SU-DHL-6 (cell line): ENCODE data around the gene ARHGAP26.

Experiments
- H2AFZ ChIP-seq: fragments of 200-600 bp; sonication (generic); 2 replicates; pipeline ENCODE4 v1.6.1; 2014; ENCODE audit warnings: low read depth, mild to moderate bottlenecking, moderate library complexity, mixed read lengths, antibody characterized with exemption, low read length; ENCODE audit not compliant: severe bottlenecking
- H3F3A ChIP-seq: fragments of 200-600 bp; shearing (Covaris generic); 2 replicates; pipeline ENCODE4 v1.6.0; 2016; ENCODE audit warnings: antibody characterized with exemption, mild to moderate bottlenecking; ENCODE audit not compliant: insufficient read depth
- H3K27ac ChIP-seq: fragments of 200-600 bp; sonication (generic); 2 replicates; pipeline ENCODE4 v1.5.1; 2016; ENCODE audit warnings: low read depth, mild to moderate bottlenecking, low read length, moderate library complexity, mixed read lengths
- H3K27me3 ChIP-seq: fragments of 200-600 bp; sonication (generic), shearing (Covaris generic); 2 replicates; pipeline ENCODE4 v1.6.0; 2014; ENCODE audit warnings: mild to moderate bottlenecking, low read length
- H3K36me3 ChIP-seq: fragments of 200-600 bp; sonication (generic); 2 replicates; pipeline ENCODE4 v1.6.1; 2014; ENCODE audit warnings: mild to moderate bottlenecking, low read length, mixed read lengths
- H3K4me2 ChIP-seq: fragments of 300-600, 200-600 bp; shearing (Covaris generic), sonication (generic); 2 replicates; pipeline ENCODE4 v1.6.0; 2014; ENCODE audit warnings: low read length, low read depth, mild to moderate bottlenecking; ENCODE audit not compliant: poor library complexity, severe bottlenecking
- H3K4me3 ChIP-seq: fragments of 200-600 bp; sonication (generic); 2 replicates; pipeline ENCODE4 v1.5.1; 2014; ENCODE audit warnings: antibody characterized with exemption, low read length, mild to moderate bottlenecking, mixed read lengths; ENCODE audit not compliant: insufficient read depth, poor library complexity, severe bottlenecking
- H3K79me2 ChIP-seq: fragments of 200-600 bp; sonication (generic); 2 replicates; pipeline ENCODE4 v1.6.1; 2014; ENCODE audit warnings: mild to moderate bottlenecking, low read length, moderate library complexity; ENCODE audit not compliant: insufficient read depth
- H3K9ac ChIP-seq: fragments of 200-600 bp; sonication (generic); 2 replicates; pipeline ENCODE4 v1.7.0; 2014; ENCODE audit warnings: mild to moderate bottlenecking, low read length
- H3K9me2 ChIP-seq: fragments of 200-600 bp; sonication (generic); replicated peaks from 2 replicates; pipeline ENCODE4 v1.6.1; 2014; ENCODE audit warnings: low read length; ENCODE audit not compliant: insufficient read depth
- H3K9me3 ChIP-seq: fragments of 200-600 bp; sonication (generic); 2 replicates; pipeline ENCODE4 v1.6.1; 2014; ENCODE audit warnings: low read length, mixed read lengths; ENCODE audit not compliant: insufficient read depth
- H4K20me1 ChIP-seq: fragments of 200-600 bp; sonication (generic); 2 replicates; pipeline ENCODE4 v1.6.1; 2014; ENCODE audit warnings: low read depth, mild to moderate bottlenecking, antibody characterized with exemption, low read length, moderate library complexity, mixed read lengths
- CTCF ChIP-seq: fragments of 200-600 bp; sonication (generic); IDR thresholded peaks from one replicate; pipeline ENCODE4 v1.5.1; 2017; ENCODE audit warnings: antibody characterized with exemption, mild to moderate bottlenecking, low read length, moderate library complexity; ENCODE audit not compliant: insufficient read depth, poor library complexity, severe bottlenecking
- EZH2phosphoT487 ChIP-seq: fragments of 200-600 bp; sonication (generic), shearing (Covaris generic); conservative IDR thresholded peaks from 2 replicates; pipeline ENCODE4 v1.6.1; 2018; ENCODE audit warnings: mild to moderate bottlenecking, antibody characterized with exemption, low read length, moderate library complexity, mixed read lengths

ARHGAP26 gene

GRCh38 chr5:142826093-142826492 is 55.9 kb downstream of the ARHGAP26 start:
- no peaks in the 10 kb centered on the region for H4K20me1 ChIP-seq
- no peaks in the 10 kb centered on the region for H3K79me2 ChIP-seq
- no peak for TF ChIP-seq EZH2phosphoT487
- TF ChIP-seq CTCF = no peak
- no peaks in the 10 kb centered on the region for H3K9me2 ChIP-seq
- H3K27me3 ChIP-seq = no peaks in the 10 kb centered on the region
- H2AFZ ChIP-seq = no peak overlapping the region
- no peak overlapping the region for H3K4me3 ChIP-seq
- H3K36me3 ChIP-seq = no peaks in the 10 kb centered on the region
- no peaks in the 10 kb centered on the region for H3K9me3 ChIP-seq
- H3K9ac ChIP-seq = no peak overlapping the region
- no peak overlapping the region for H3K4me2 ChIP-seq
- no peak overlapping the region for H3K27ac ChIP-seq
- no peaks in the 10 kb centered on the region for H3F3A ChIP-seq

GRCh38 chr5:142826741-142827492 is 56.7 kb downstream of the ARHGAP26 start:
- Histone ChIP-seq H3K27ac (no peak overlapping the region), H3K27me3 (no peaks in the 10 kb centered on the region), H3K36me3 (no peaks in the 10 kb centered on the region), H3F3A (no peaks in the 10 kb centered on the region), H3K4me3 (no peak overlapping the region), H3K9ac (no peak overlapping the region), H4K20me1 (no peaks in the 10 kb centered on the region), H3K9me2 (no peaks in the 10 kb centered on the region), H3K4me2 (no peak overlapping the region), H2AFZ (no peak overlapping the region), H3K9me3 (no peaks in the 10 kb centered on the region), H3K79me2 (no peaks in the 10 kb centered on the region)
- TF ChIP-seq CTCF (no peak), EZH2phosphoT487 (no peak)

GRCh38 chr5:142827934-142828576 is 57.9 kb downstream of the ARHGAP26 start:
- Histone ChIP-seq H3K27me3 (no peaks in the 10 kb centered on the region), H3K4me3 (no peak overlapping the region), H3K9ac (no peak overlapping the region), H3K4me2 (no peak overlapping the region), H2AFZ (no peak overlapping the region), H3K79me2 (no peaks in the 10 kb centered on the region), H3K36me3 (no peaks in the 10 kb centered on the region), H4K20me1 (no peaks in the 10 kb centered on the region), H3K9me2 (no peaks in the 10 kb centered on the region), H3K27ac (no peak overlapping the region), H3K9me3 (no peaks in the 10 kb centered on the region), H3F3A (no peaks in the 10 kb centered on the region)
- TF ChIP-seq EZH2phosphoT487 = no peak
- no peak for TF ChIP-seq CTCF
